MM.1S (cell line): ENCODE measurements around the gene NSD2.
"Not testable (repeated sequence)": the region's sequence is repeated elsewhere in the genome, so short reads cannot be mapped to it uniquely, and the experiment has no call there.

Source experiments
- DNase-seq: peaks from one replicate; pipeline ENCODE4 v3.0.0-alpha.2; 2015
- H2AFZ ChIP-seq: fragments of 300-600 bp; sonication (generic); 2 replicates; pipeline ENCODE4 v1.6.0; 2016; ENCODE audit warnings: antibody characterized with exemption, low read length
- H3F3A ChIP-seq: fragments of 300-600 bp; sonication (generic); 2 replicates; pipeline ENCODE4 v1.6.1; 2016; ENCODE audit warnings: mild to moderate bottlenecking, antibody characterized with exemption, low read length, moderate library complexity, mixed read lengths; ENCODE audit not compliant: insufficient read depth
- H3K27ac ChIP-seq: fragments of 300-600 bp; sonication (generic); 2 replicates; pipeline ENCODE4 v1.5.1; 2016; ENCODE audit warnings: mild to moderate bottlenecking, low read length
- H3K27me3 ChIP-seq: fragments of 300-600 bp; sonication (generic); replicated peaks from 2 replicates; pipeline ENCODE4 v1.6.0; 2016; ENCODE audit warnings: low read length; ENCODE audit not compliant: insufficient read depth
- H3K36me3 ChIP-seq: fragments of 300-600 bp; sonication (generic); replicated peaks from 2 replicates; pipeline ENCODE4 v1.6.1; 2016; ENCODE audit warnings: mild to moderate bottlenecking, low read length, mixed read lengths; ENCODE audit not compliant: insufficient read depth
- H3K4me1 ChIP-seq: fragments of 300-600 bp; sonication (generic); 2 replicates; pipeline ENCODE4 v1.6.1; 2016; ENCODE audit warnings: low read length, mixed read lengths
- H3K4me2 ChIP-seq: fragments of 300-600 bp; sonication (generic); 2 replicates; pipeline ENCODE4 v1.6.0; 2016; ENCODE audit warnings: low read depth, low read length
- H3K4me3 ChIP-seq: fragments of 300-600 bp; sonication (generic); 2 replicates; pipeline ENCODE4 v1.5.1; 2016; ENCODE audit warnings: low read length, mixed read lengths
- H3K79me2 ChIP-seq: fragments of 300-600 bp; sonication (generic); 2 replicates; pipeline ENCODE4 v1.6.1; 2016; ENCODE audit warnings: mixed run types, low read length, mixed read lengths
- H3K9ac ChIP-seq: fragments of 300-600 bp; sonication (generic); 2 replicates; pipeline ENCODE4 v1.6.1; 2016; ENCODE audit warnings: low read length, mixed read lengths
- H3K9me2 ChIP-seq: fragments of 300-600 bp; sonication (generic); replicated peaks from 2 replicates; pipeline ENCODE4 v1.6.1; 2016; ENCODE audit warnings: mild to moderate bottlenecking, low read length, mixed read lengths; ENCODE audit not compliant: insufficient read depth
- H3K9me3 ChIP-seq: fragments of 300-600 bp; sonication (generic); replicated peaks from 2 replicates; pipeline ENCODE4 v1.6.1; 2016; ENCODE audit warnings: mild to moderate bottlenecking, low read length, mixed read lengths; ENCODE audit not compliant: insufficient read depth
- H4K20me1 ChIP-seq: fragments of 300-600 bp; sonication (generic); 2 replicates; pipeline ENCODE4 v1.6.1; 2016; ENCODE audit warnings: mild to moderate bottlenecking, low read length, moderate library complexity, mixed read lengths; ENCODE audit not compliant: insufficient read depth
- EZH2 ChIP-seq: fragments of 300-600 bp; sonication (generic); optimal IDR thresholded peaks from 2 replicates; pipeline ENCODE3; 2017; ENCODE audit warnings: low read depth, mild to moderate bottlenecking, antibody characterized with exemption, low read length, mixed read lengths
- EZH2phosphoT487 ChIP-seq: fragments of 300-600 bp; sonication (generic); IDR thresholded peaks from 2 replicates; pipeline ENCODE4 v1.6.1; 2018; ENCODE audit warnings: antibody characterized with exemption, low read length
- TF ChIP-seq, protein P1 (sequence below): fragments of 300-600 bp; sonication (generic); IDR thresholded peaks from 2 replicates; pipeline ENCODE4 v1.5.1; 2016; ENCODE audit warnings: antibody characterized with exemption, low read length, mixed read lengths

Gene NSD2

DNA sequence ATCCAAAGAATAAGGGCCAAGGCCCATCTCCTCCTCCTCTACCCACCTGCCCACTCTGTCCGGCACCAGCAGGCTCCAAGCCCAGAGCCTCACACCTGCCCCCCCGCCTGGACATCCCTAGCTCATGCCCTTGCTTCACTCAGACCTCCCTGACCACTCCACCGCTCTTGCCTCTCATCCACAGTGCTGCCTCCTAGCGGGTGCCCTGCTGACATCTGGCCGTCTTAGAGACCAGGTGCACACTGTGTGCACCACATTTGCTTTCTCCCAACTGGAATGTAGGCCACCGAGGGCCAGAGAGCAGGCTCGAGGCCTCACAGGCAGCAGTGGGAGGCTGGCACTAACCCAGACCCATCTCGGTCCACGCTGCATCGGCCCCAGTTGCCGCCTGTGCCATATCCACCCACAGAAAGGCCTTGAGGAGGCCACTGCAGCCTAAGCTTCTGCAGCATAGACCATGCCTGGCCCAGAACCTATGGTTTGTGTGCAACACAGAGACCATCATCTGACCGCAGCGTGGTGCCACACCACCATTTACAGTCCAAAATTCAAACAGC lies 28.8 kb upstream of the NSD2 start:
- Histone ChIP-seq H2AFZ (no peak overlapping the region), H3K9me2 (no peaks in the 10 kb centered on the region), H3K27me3 (no peaks in the 10 kb centered on the region), H3K79me2 (peaks cover 60% of the 10 kb centered on the region), H3K36me3 (0 out of 2 replicates have a peak, but pooled peaks cover 5% of the 10 kb centered on the region), H3F3A (no peaks in the 10 kb centered on the region), H3K9ac (no peak overlapping the region), H3K4me1 (no peaks in the 10 kb centered on the region), H4K20me1 (no peaks in the 10 kb centered on the region), H3K4me2 (no peak overlapping the region), H3K27ac (no peak overlapping the region), H3K9me3 (no peaks in the 10 kb centered on the region), H3K4me3 (no peak overlapping the region)
- no peak for TF ChIP-seq EZH2phosphoT487
- TF ChIP-seq, protein P1, sequence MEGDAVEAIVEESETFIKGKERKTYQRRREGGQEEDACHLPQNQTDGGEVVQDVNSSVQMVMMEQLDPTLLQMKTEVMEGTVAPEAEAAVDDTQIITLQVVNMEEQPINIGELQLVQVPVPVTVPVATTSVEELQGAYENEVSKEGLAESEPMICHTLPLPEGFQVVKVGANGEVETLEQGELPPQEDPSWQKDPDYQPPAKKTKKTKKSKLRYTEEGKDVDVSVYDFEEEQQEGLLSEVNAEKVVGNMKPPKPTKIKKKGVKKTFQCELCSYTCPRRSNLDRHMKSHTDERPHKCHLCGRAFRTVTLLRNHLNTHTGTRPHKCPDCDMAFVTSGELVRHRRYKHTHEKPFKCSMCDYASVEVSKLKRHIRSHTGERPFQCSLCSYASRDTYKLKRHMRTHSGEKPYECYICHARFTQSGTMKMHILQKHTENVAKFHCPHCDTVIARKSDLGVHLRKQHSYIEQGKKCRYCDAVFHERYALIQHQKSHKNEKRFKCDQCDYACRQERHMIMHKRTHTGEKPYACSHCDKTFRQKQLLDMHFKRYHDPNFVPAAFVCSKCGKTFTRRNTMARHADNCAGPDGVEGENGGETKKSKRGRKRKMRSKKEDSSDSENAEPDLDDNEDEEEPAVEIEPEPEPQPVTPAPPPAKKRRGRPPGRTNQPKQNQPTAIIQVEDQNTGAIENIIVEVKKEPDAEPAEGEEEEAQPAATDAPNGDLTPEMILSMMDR = no peak
- TF ChIP-seq EZH2 = no peak
- no peak for DNase-seq

DNA sequence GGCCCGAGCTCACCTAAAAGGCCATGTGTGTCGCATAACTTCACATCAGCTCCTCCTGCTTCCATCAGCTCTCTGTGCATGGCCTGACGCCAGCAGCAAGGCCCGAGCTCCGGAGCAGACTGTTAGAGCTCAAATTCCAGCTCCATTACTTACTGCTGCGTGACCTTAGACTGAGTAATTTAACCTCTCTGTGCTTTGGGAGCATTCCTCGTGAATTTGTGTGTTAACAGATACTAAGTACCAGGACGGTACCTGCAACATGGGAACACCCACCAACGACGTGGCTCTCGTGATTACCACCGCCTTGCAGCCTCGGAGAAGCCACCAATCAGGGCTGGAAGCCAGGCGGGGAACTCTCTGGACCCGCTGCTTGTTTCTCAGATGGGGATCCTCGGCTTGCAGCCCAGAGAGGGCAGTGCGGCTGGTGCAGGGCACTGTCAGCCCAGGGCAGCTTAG lies 28.2 kb upstream of the NSD2 start:
- H3K9ac ChIP-seq = no peak overlapping the region
- TF ChIP-seq EZH2 = no peak
- TF ChIP-seq EZH2phosphoT487 = no peak
- TF ChIP-seq, protein P1 = no peak
- 0 out of 2 replicates have a peak, but pooled peaks cover 5% of the 10 kb centered on the region for H3K36me3 ChIP-seq
- no peak overlapping the region for H3K27ac ChIP-seq
- no peaks in the 10 kb centered on the region for H3K9me2 ChIP-seq
- H2AFZ ChIP-seq = no peak overlapping the region
- H3K4me2 ChIP-seq = no peak overlapping the region
- no peaks in the 10 kb centered on the region for H3F3A ChIP-seq
- peaks cover 61% of the 10 kb centered on the region for H3K79me2 ChIP-seq
- no peaks in the 10 kb centered on the region for H3K4me1 ChIP-seq
- no peaks in the 10 kb centered on the region for H3K9me3 ChIP-seq
- no peaks in the 10 kb centered on the region for H3K27me3 ChIP-seq
- H3K4me3 ChIP-seq = no peak overlapping the region
- no peak for DNase-seq
- H4K20me1 ChIP-seq = no peaks in the 10 kb centered on the region

DNA sequence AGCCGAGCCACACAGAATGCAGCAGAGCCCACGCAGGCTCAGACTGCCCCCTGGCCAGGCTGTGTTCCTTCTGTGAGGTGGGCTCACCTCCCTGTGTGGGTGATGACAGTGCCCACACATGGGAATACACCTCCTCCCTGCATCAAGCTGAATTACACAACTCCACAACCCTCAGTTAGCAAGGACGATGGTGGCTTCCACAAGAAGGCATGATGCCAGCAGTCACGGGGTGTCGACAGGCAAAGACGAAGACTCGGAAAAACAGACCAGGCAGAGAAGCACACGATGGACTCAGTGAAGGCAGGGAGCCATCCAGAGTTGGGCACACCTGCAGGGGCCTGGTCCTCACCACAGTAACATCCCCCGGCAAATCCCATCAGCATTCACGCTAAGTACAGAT lies 27.3 kb upstream of the NSD2 start:
- Histone ChIP-seq H3K27me3 (no peaks in the 10 kb centered on the region), H3K4me3 (no peak overlapping the region), H3K79me2 (peaks cover 64% of the 10 kb centered on the region), H3K9me2 (no peaks in the 10 kb centered on the region), H3K9ac (no peak overlapping the region), H4K20me1 (no peaks in the 10 kb centered on the region), H3K4me2 (no peak overlapping the region), H3K36me3 (0 out of 2 replicates have a peak, but pooled peaks cover 5% of the 10 kb centered on the region), H3K27ac (no peak overlapping the region), H2AFZ (no peak overlapping the region), H3K4me1 (no peaks in the 10 kb centered on the region), H3K9me3 (no peaks in the 10 kb centered on the region), H3F3A (no peaks in the 10 kb centered on the region)
- no peak for DNase-seq
- TF ChIP-seq, protein P1 = no peak
- TF ChIP-seq EZH2phosphoT487 = no peak
- no peak for TF ChIP-seq EZH2

DNA sequence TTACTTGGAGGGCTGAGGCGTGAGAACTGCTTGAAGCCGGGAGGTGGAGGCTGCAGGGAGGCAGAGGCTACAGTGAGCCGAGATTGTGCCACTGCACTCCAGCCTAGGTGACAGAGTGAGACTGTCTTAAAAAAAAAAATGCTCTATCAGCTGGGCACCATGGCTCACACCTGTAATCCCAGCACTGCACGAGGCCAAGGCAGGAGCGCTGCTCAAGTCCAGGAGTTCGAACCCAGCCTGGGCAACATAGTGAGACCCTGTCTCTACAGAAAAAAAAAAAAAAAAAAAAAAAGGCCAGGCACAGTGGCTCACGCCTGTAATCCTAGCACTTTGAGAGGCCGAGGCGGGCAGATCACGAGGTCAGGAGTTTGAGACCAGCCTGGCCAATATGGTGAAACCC lies 26.6 kb upstream of the NSD2 start:
- H3F3A ChIP-seq, H3K4me3 ChIP-seq, H4K20me1 ChIP-seq, H3K4me1 ChIP-seq, H3K27ac ChIP-seq, DNase-seq, H2AFZ ChIP-seq, H3K27me3 ChIP-seq, H3K4me2 ChIP-seq, H3K9ac ChIP-seq, H3K9me2 ChIP-seq, H3K9me3 ChIP-seq, H3K36me3 ChIP-seq: not testable (repeated sequence)
- peaks cover 64% of the 10 kb centered on the region for H3K79me2 ChIP-seq
